ENCODE measurements around the gene PBX1. TPM values are rescaled to one million over a fixed set of nuclear protein-coding genes. Genes with fewer than 3 reads are reported as not detected.
A peak's percentile ranks its signal among the peaks of the same experiment; 100 is the strongest.
"Not testable (repeated sequence)": the region's sequence is repeated elsewhere in the genome, so short reads cannot be mapped to it uniquely, and the experiment has no call there.

PBX1 gene
- under 1 TPM; 0.22 to 0.53 TPM for total RNA-seq

GRCh38 chr1:164558461-164559341, at the start of gene PBX1:
PBX1 (plus strand) TSS chr1:164559184.
- Mint-ChIP-seq H3K27ac (no peak within 1 kb of the TSS), H3K27me3 (peaks cover 8% of the 10 kb centered on the region)

GRCh38 chr1:164510435-164510834, 48.5 kb upstream of the PBX1 start:
- H3K4me3 Mint-ChIP-seq: no peak overlapping the region
- no peaks in the 10 kb centered on the region for H3K36me3 Mint-ChIP-seq (ENCODE audit: low read depth)
- H3K27ac Mint-ChIP-seq: no peak overlapping the region
- ATAC-seq (replicated peaks): no peak
- no peaks in the 10 kb centered on the region for H3K27me3 Mint-ChIP-seq
- peaks cover 9% of the 10 kb centered on the region for H3K9me3 Mint-ChIP-seq
- no peaks in the 10 kb centered on the region for H3K4me1 Mint-ChIP-seq

More at GRCh38 chr1:164558461-164559341, at the start of gene PBX1:
- Mint-ChIP-seq H3K4me1 (no peaks in the 10 kb centered on the region), H3K36me3 (ENCODE audit: low read depth) (no peaks in the 10 kb centered on the region), H3K4me3 (peak within 1 kb of the TSS; percentile 68), H3K9me3 (no peaks in the 10 kb centered on the region)
- peak; percentile 100 for ATAC-seq (replicated peaks)

- no peak for ATAC-seq (replicated peaks)
- no peaks in the 10 kb centered on the region for H3K27me3 Mint-ChIP-seq
- peaks cover 9% of the 10 kb centered on the region for H3K9me3 Mint-ChIP-seq
- H3K27ac Mint-ChIP-seq: no peak overlapping the region
- H3K4me1 Mint-ChIP-seq: no peaks in the 10 kb centered on the region
- H3K4me3 Mint-ChIP-seq: no peak overlapping the region
- no peaks in the 10 kb centered on the region for H3K36me3 Mint-ChIP-seq (ENCODE audit: low read depth)
These were observed 47.8 kb upstream of the PBX1 start for GRCh38 chr1:164511001-164511705.

- Mint-ChIP-seq H3K27me3 (no peaks in the 10 kb centered on the region), H3K4me1 (no peaks in the 10 kb centered on the region), H3K27ac (no peak overlapping the region), H3K4me3 (no peak overlapping the region), H3K9me3 (peaks cover 2% of the 10 kb centered on the region), H3K36me3 (ENCODE audit: low read depth) (no peaks in the 10 kb centered on the region)
- ATAC-seq (replicated peaks): no peak
These were observed 43.8 kb upstream of the PBX1 start for GRCh38 chr1:164515231-164515630.

- Mint-ChIP-seq H3K4me3 (no peak overlapping the region), H3K36me3 (ENCODE audit: low read depth) (no peaks in the 10 kb centered on the region), H3K27ac (no peak overlapping the region), H3K27me3 (no peaks in the 10 kb centered on the region), H3K9me3 (no peaks in the 10 kb centered on the region), H3K4me1 (no peaks in the 10 kb centered on the region)
- ATAC-seq (replicated peaks): no peak
These were observed 43.2 kb upstream of the PBX1 start for GRCh38 chr1:164515711-164516331.

- no peak overlapping the region for H3K27ac Mint-ChIP-seq
- H3K36me3 Mint-ChIP-seq (ENCODE audit: low read depth): no peaks in the 10 kb centered on the region
- H3K4me1 Mint-ChIP-seq: no peaks in the 10 kb centered on the region
- no peaks in the 10 kb centered on the region for H3K27me3 Mint-ChIP-seq
- no peak overlapping the region for H3K4me3 Mint-ChIP-seq
- no peaks in the 10 kb centered on the region for H3K9me3 Mint-ChIP-seq
- no peak for ATAC-seq (replicated peaks)
These were observed 42.4 kb upstream of the PBX1 start for GRCh38 chr1:164516591-164516990.

- no peak overlapping the region for H3K27ac Mint-ChIP-seq
- H3K27me3 Mint-ChIP-seq: no peaks in the 10 kb centered on the region
- no peak for ATAC-seq (replicated peaks)
These were observed 40.2 kb upstream of the PBX1 start for GRCh38 chr1:164518692-164519332.

GRCh38 chr1:164519426-164519825, 39.6 kb upstream of the PBX1 start:
- Mint-ChIP-seq H3K9me3 (peaks cover 4% of the 10 kb centered on the region), H3K4me3 (no peak overlapping the region), H3K27ac (no peak overlapping the region), H3K36me3 (ENCODE audit: low read depth) (no peaks in the 10 kb centered on the region), H3K27me3 (no peaks in the 10 kb centered on the region), H3K4me1 (no peaks in the 10 kb centered on the region)
- no peak for ATAC-seq (replicated peaks)

More at GRCh38 chr1:164518692-164519332, 40.2 kb upstream of the PBX1 start:
- H3K4me3 Mint-ChIP-seq: no peak overlapping the region
- H3K36me3 Mint-ChIP-seq (ENCODE audit: low read depth): no peaks in the 10 kb centered on the region
- peaks cover 4% of the 10 kb centered on the region for H3K9me3 Mint-ChIP-seq
- H3K4me1 Mint-ChIP-seq: no peaks in the 10 kb centered on the region

- no peaks in the 10 kb centered on the region for H3K4me1 Mint-ChIP-seq
- H3K4me3 Mint-ChIP-seq: no peak overlapping the region
- H3K27ac Mint-ChIP-seq: no peak overlapping the region
- no peaks in the 10 kb centered on the region for H3K27me3 Mint-ChIP-seq
- H3K9me3 Mint-ChIP-seq: peaks cover 23% of the 10 kb centered on the region
- H3K36me3 Mint-ChIP-seq (ENCODE audit: low read depth): no peaks in the 10 kb centered on the region
- ATAC-seq (replicated peaks): no peak
These were observed 34.2 kb upstream of the PBX1 start for GRCh38 chr1:164524810-164525209.

GRCh38 chr1:164534863-164535610, 23.9 kb upstream of the PBX1 start:
- Mint-ChIP-seq H3K27ac (no peak overlapping the region), H3K27me3 (no peaks in the 10 kb centered on the region), H3K4me3 (no peak overlapping the region), H3K9me3 (peaks cover 5% of the 10 kb centered on the region), H3K36me3 (ENCODE audit: low read depth) (no peaks in the 10 kb centered on the region), H3K4me1 (no peaks in the 10 kb centered on the region)
- no peak for ATAC-seq (replicated peaks)

GRCh38 chr1:164552463-164552988, 6.5 kb upstream of the PBX1 start:
- H3K9me3 Mint-ChIP-seq: peaks cover 12% of the 10 kb centered on the region
- not testable (repeated sequence) for H3K4me1 Mint-ChIP-seq; H3K36me3 Mint-ChIP-seq (ENCODE audit: low read depth); H3K27ac Mint-ChIP-seq; H3K27me3 Mint-ChIP-seq; ATAC-seq (replicated peaks); H3K4me3 Mint-ChIP-seq

- no peak for ATAC-seq (replicated peaks)
These were observed 1.7 kb upstream of the PBX1 start for GRCh38 chr1:164557270-164557669.

GRCh38 chr1:164559342-164560051, 513 bp downstream of the PBX1 start:
- Mint-ChIP-seq H3K4me3 (peak overlapping the region; percentile 68), H3K4me1 (no peaks in the 10 kb centered on the region), H3K27me3 (peaks cover 8% of the 10 kb centered on the region), H3K9me3 (no peaks in the 10 kb centered on the region), H3K36me3 (ENCODE audit: low read depth) (no peaks in the 10 kb centered on the region), H3K27ac (no peak overlapping the region)
- ATAC-seq (replicated peaks): no peak

More at GRCh38 chr1:164557270-164557669, 1.7 kb upstream of the PBX1 start:
- Mint-ChIP-seq H3K4me1 (no peaks in the 10 kb centered on the region), H3K4me3 (no peak overlapping the region), H3K9me3 (peaks cover 4% of the 10 kb centered on the region), H3K27me3 (peaks cover 10% of the 10 kb centered on the region), H3K27ac (no peak overlapping the region), H3K36me3 (ENCODE audit: low read depth) (no peaks in the 10 kb centered on the region)

Measured in activated T-helper 17 cell treated with anti-CD3 and anti-CD28 coated beads, Interleukin-2, amount 50 U/mL, for 72 hours (primary cell).